KMS-11 (cell line): ENCODE data around the gene NRG2.

Experiments
- H2AFZ ChIP-seq: fragments of 200-600 bp; sonication (generic); 2 replicates; pipeline ENCODE4 v1.6.1; 2016; ENCODE audit warnings: antibody characterized with exemption, mixed run types, low read depth
- H3K27ac ChIP-seq: fragments of 200-600 bp; sonication (generic); 2 replicates; pipeline ENCODE4 v1.6.1; 2016; ENCODE audit warnings: mild to moderate bottlenecking, mixed run types
- H3K27me3 ChIP-seq: fragments of 200-600 bp; sonication (generic); 2 replicates; pipeline ENCODE4 v1.6.1; 2017; ENCODE audit warnings: mild to moderate bottlenecking, low read depth, mixed run types, moderate library complexity; ENCODE audit not compliant: insufficient read depth
- H3K36me3 ChIP-seq: fragments of 200-600 bp; sonication (generic); 2 replicates; pipeline ENCODE4 v1.6.1; 2017; ENCODE audit warnings: mild to moderate bottlenecking, mixed run types; ENCODE audit not compliant: insufficient read depth
- H3K4me1 ChIP-seq: fragments of 200-600 bp; sonication (generic); 2 replicates; pipeline ENCODE4 v1.6.1; 2016; ENCODE audit warnings: mild to moderate bottlenecking, low read depth, mixed run types; ENCODE audit not compliant: poor library complexity, severe bottlenecking
- H3K4me2 ChIP-seq: fragments of 200-600 bp; sonication (generic); 2 replicates; pipeline ENCODE4 v1.7.0; 2016; ENCODE audit warnings: mild to moderate bottlenecking, mixed run types
- H3K4me3 ChIP-seq: fragments of 200-600 bp; sonication (generic); IDR thresholded peaks from 2 replicates; pipeline ENCODE4 v1.6.1; 2017; ENCODE audit warnings: low read depth, low read length, mixed read lengths; ENCODE audit not compliant: insufficient read depth
- H3K79me2 ChIP-seq: fragments of 200-600 bp; sonication (generic); 2 replicates; pipeline ENCODE4 v1.6.1; 2016; ENCODE audit warnings: low read depth, mixed run types; ENCODE audit not compliant: insufficient read depth
- H3K9ac ChIP-seq: fragments of 200-600 bp; sonication (generic); 2 replicates; pipeline ENCODE4 v1.6.1; 2016; ENCODE audit warnings: mild to moderate bottlenecking, mixed run types
- H4K20me1 ChIP-seq: fragments of 200-600 bp; sonication (generic); 2 replicates; pipeline ENCODE4 v1.6.1; 2016; ENCODE audit warnings: mild to moderate bottlenecking, mixed run types; ENCODE audit not compliant: insufficient read depth
- CTCF ChIP-seq: fragments of 200-600 bp; sonication (generic); conservative IDR thresholded peaks from 2 replicates; pipeline ENCODE4 v1.6.1; 2017; ENCODE audit warnings: low read depth, mild to moderate bottlenecking, antibody characterized with exemption, low read length, moderate library complexity, mixed read lengths

NRG2 gene

DNA sequence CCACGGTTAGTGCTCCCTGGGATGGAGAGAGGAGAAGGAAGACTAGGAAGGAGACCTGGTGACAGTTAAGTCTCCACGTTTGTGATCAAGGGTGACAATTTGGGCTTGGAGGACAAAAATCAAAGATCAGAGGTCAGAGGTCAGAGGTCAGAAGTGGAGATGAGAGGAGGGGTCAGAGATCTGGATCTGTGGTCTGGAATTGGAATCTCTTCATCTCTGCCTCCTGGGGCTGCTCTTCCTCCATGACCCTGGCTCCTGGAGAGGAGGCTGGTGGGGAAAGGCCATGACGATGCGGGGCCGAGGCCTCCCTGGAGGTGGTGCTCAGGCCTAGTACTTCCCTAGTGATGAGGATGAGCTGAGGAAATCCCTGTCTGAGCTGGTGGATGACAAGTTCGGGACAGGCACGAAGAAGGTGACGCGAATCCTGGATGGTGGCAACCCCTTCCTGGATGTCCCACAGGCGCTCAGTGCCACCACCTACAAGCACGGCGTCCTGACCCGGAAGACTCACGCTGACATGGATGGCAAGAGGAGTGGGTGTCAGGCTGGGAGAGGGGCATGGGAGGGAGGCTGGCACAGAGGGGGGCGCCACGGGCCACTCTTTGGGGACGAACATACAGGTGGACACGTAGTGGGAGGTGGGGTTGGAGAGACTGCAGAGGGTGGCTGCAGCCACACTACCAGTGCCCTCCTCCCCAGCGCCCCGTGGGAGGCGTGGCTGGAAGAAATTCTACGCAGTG lies 206.5 kb downstream of the NRG2 start:
- no peaks in the 10 kb centered on the region for H3K4me1 ChIP-seq
- H3K9ac ChIP-seq, result no peak overlapping the region
- no peaks in the 10 kb centered on the region for H3K36me3 ChIP-seq
- no peaks in the 10 kb centered on the region for H3K79me2 ChIP-seq
- no peak overlapping the region for H3K4me2 ChIP-seq
- TF ChIP-seq CTCF, result no peak
- no peaks in the 10 kb centered on the region for H3K27me3 ChIP-seq
- no peak overlapping the region for H2AFZ ChIP-seq
- H3K27ac ChIP-seq, result no peak overlapping the region
- no peak overlapping the region for H3K4me3 ChIP-seq
- H4K20me1 ChIP-seq, result no peaks in the 10 kb centered on the region

- Histone ChIP-seq H3K4me1 (no peaks in the 10 kb centered on the region), H4K20me1 (no peaks in the 10 kb centered on the region), H3K27me3 (no peaks in the 10 kb centered on the region), H3K36me3 (no peaks in the 10 kb centered on the region), H3K9ac (no peak overlapping the region), H3K4me3 (no peak overlapping the region), H3K79me2 (no peaks in the 10 kb centered on the region), H3K27ac (no peak overlapping the region), H2AFZ (no peak overlapping the region), H3K4me2 (no peak overlapping the region)
- no peak for TF ChIP-seq CTCF
These were observed 207.4 kb downstream of the NRG2 start for GRCh38 chr5:139835656-139836055.

- Histone ChIP-seq H2AFZ (no peak overlapping the region), H3K36me3 (no peaks in the 10 kb centered on the region), H3K4me1 (no peaks in the 10 kb centered on the region), H3K27ac (no peak overlapping the region), H3K9ac (no peak overlapping the region), H3K79me2 (no peaks in the 10 kb centered on the region), H3K4me2 (no peak overlapping the region), H3K4me3 (no peak overlapping the region), H3K27me3 (no peaks in the 10 kb centered on the region; the same call in 1 of the 2 replicates), H4K20me1 (no peaks in the 10 kb centered on the region)
- TF ChIP-seq CTCF, result no peak
These were observed 209.6 kb downstream of the NRG2 start for GRCh38 chr5:139833525-139833924.

- Histone ChIP-seq H3K27me3 (no peaks in the 10 kb centered on the region; the same call in 1 of the 2 replicates), H3K27ac (no peak overlapping the region), H3K79me2 (no peaks in the 10 kb centered on the region), H3K9ac (no peak overlapping the region), H3K4me2 (no peak overlapping the region), H3K4me3 (no peak overlapping the region), H3K4me1 (no peaks in the 10 kb centered on the region), H4K20me1 (no peaks in the 10 kb centered on the region), H2AFZ (no peak overlapping the region), H3K36me3 (no peaks in the 10 kb centered on the region)
- TF ChIP-seq CTCF, result no peak
These were observed 211.5 kb downstream of the NRG2 start for GRCh38 chr5:139831624-139832023.
